ENCODE results near the gene CPAMD8. TPM values are rescaled to one million over a fixed set of nuclear protein-coding genes. Genes with fewer than 3 reads are reported as not detected.

The CPAMD8 gene
- total and polyA plus RNA-seq, 2 of the 8 experiments (the other 6 are each of a cell fraction or from before 2014, with no cell fraction given), result 6.1 to 9.2 TPM

- no peak overlapping the region for H3K9ac ChIP-seq (replicated peaks in 1 of 4; ENCODE audit: extremely low read depth in 1 of 4, low read depth in 3 of 4, low read length in 3 of 4)
- H3K36me3 ChIP-seq (ENCODE audit: control insufficient read depth in 2 of 4, insufficient read depth in 4 of 4, low read length in 3 of 4), result no peaks in the 10 kb centered on the region
- 77% methylated on average over 11 of the region's 11 CpGs; no CpG with 5 or more reads in 1 of the 2 experiments for WGBS, 2 experiments (ENCODE audit: extremely low coverage in 1 of 2, insufficient coverage in 1 of 2, insufficient read length in 1 of 2, insufficient replicate concordance in 2 of 2, low coverage in 1 of 2, low lambda C conversion rate in 2 of 2, missing lambda C conversion rate in 1 of 2)
- H3K79me1 ChIP-seq (ENCODE audit: low read depth, low read length), result no peaks in the 10 kb centered on the region
- H2AFZ ChIP-seq (ENCODE audit: low read length), result no peak overlapping the region
- no peak overlapping the region for H2BK12ac ChIP-seq (ENCODE audit: low read depth, low read length)
- no peaks in the 10 kb centered on the region for H3K23me2 ChIP-seq (ENCODE audit: low read depth, low read length)
- no peak overlapping the region for H3K4ac ChIP-seq (replicated peaks; ENCODE audit: insufficient read length, low read depth, low read length)
- no peak overlapping the region for H2BK15ac ChIP-seq (ENCODE audit: low read length)
- ChIA-PET CTCF (ENCODE audit: partially characterized antibody) (interaction anchor here (1.0 to 3.2 kb wide), 4 partner anchors 10 to 132 kb away, joined by 4 to 17 read pairs (median 6); no protein-coding TSS in a partner anchor), POLR2A (ENCODE audit: partially characterized antibody) (no interaction called here)
- no peak overlapping the region for H4K91ac ChIP-seq (replicated peaks; ENCODE audit: insufficient read length, low read length)
- H3K18ac ChIP-seq (ENCODE audit: extremely low read depth, low read length), result no peak overlapping the region
- no peak overlapping the region for H2BK20ac ChIP-seq (ENCODE audit: low read length)
- H3K23ac ChIP-seq (ENCODE audit: insufficient read length), result no peak overlapping the region
- no peak overlapping the region for H3K14ac ChIP-seq (ENCODE audit: insufficient read length)
- H3K9me3 ChIP-seq (ENCODE audit: insufficient read depth in 2 of 2, low read depth in 1 of 2, low read length in 1 of 2), result no peaks in the 10 kb centered on the region
- DNase-seq (ENCODE audit: low read depth in 1 of 2, low spot score in 2 of 2), result no peak
- no peak overlapping the region for H4K5ac ChIP-seq (ENCODE audit: insufficient read length, low read depth, low read length)
- no peaks in the 10 kb centered on the region for H3K4me1 ChIP-seq (replicated peaks in 1 of 4; ENCODE audit: control insufficient read depth in 3 of 4, insufficient read depth in 4 of 4, low read length in 3 of 4)
- H4K20me1 ChIP-seq (replicated peaks in 1 of 2; ENCODE audit: control insufficient read depth in 1 of 2, insufficient read depth in 2 of 2, low read length in 2 of 2), result peaks cover 0 to 1% of the 10 kb centered on the region in 2 experiments
- no peak for FAIRE-seq
- H3K4me3 ChIP-seq (ENCODE audit: extremely low read depth in 1 of 4, insufficient read depth in 2 of 4, low read depth in 3 of 4, low read length in 4 of 4), result no peak overlapping the region
- TF ChIP-seq BACH1 (IDR thresholded peaks at IDR 0.05; ENCODE audit: low read length) (no peak), CTBP2 (IDR thresholded peaks at IDR 0.05; ENCODE audit: borderline replicate concordance, insufficient read depth, insufficient read length, low read length) (no peak), CHD1 (IDR thresholded peaks at IDR 0.05; ENCODE audit: low read depth, low read length) (no peak), CHD2 (IDR thresholded peaks at IDR 0.05; ENCODE audit: low read length) (no peak)
- no peak overlapping the region for H2BK120ac ChIP-seq (replicated peaks; ENCODE audit: low read depth, low read length)
- no peak overlapping the region for H3K56ac ChIP-seq (replicated peaks; ENCODE audit: insufficient read length, low read depth, low read length)
- no peaks in the 10 kb centered on the region for H3K79me2 ChIP-seq (ENCODE audit: control insufficient read depth in 1 of 2, insufficient read depth in 2 of 2, low read length in 2 of 2)
- no peak overlapping the region for H3K4me2 ChIP-seq (ENCODE audit: insufficient read depth in 1 of 2, low read depth in 2 of 2, low read length in 2 of 2)
- H4K8ac ChIP-seq (ENCODE audit: extremely low read depth, insufficient read depth, low read length), result no peak overlapping the region
- H2AK5ac ChIP-seq (ENCODE audit: low read depth, low read length), result no peak overlapping the region
- H3K27me3 ChIP-seq (replicated peaks in 1 of 4; ENCODE audit: control insufficient read depth in 3 of 4, extremely low read depth in 1 of 4, insufficient read depth in 3 of 4, low read length in 3 of 4), result no peaks in the 10 kb centered on the region
- no peak overlapping the region for H3K27ac ChIP-seq (ENCODE audit: low read depth, low read length)
- H2BK5ac ChIP-seq (ENCODE audit: low read depth, low read length), result no peak overlapping the region
Measured at GRCh38 chr19:17041976-17042375, 15.4 kb upstream of the CPAMD8 start.

Measured in H1 (cell line).